ENCODE results near the gene ZNF473. TPM values are rescaled to one million over a fixed set of nuclear protein-coding genes. Genes with fewer than 3 reads are reported as not detected.

ZNF473 gene
- total RNA-seq, 1 donor from 2014 or later: 9.7 TPM

- no peak overlapping the region for H3K27ac Mint-ChIP-seq (ENCODE audit: unreplicated experiment)
- Histone ChIP-seq H3K27ac (ENCODE audit: low read depth, low read length) (no peak overlapping the region), H3K9ac (ENCODE audit: low read length) (no peak overlapping the region), H3K27me3 (ENCODE audit: insufficient read depth, low read length) (no peaks in the 10 kb centered on the region), H4K20me1 (ENCODE audit: insufficient read depth, low read length) (peaks cover 20% of the 10 kb centered on the region), H2AFZ (ENCODE audit: low read depth, low read length) (no peak overlapping the region), H3K9me3 (ENCODE audit: insufficient read depth, low read depth, low read length) (no peaks in the 10 kb centered on the region), H3K4me3 (ENCODE audit: insufficient read depth, low read depth, low read length) (no peak overlapping the region), H3K36me3 (ENCODE audit: insufficient read depth, low read length) (peaks cover 11% of the 10 kb centered on the region), H3K79me2 (ENCODE audit: insufficient read depth, low read length) (peaks cover 63% of the 10 kb centered on the region), H3K4me1 (ENCODE audit: insufficient read depth, low read length) (peaks cover 3% of the 10 kb centered on the region), H3K4me2 (ENCODE audit: low read length) (no peak overlapping the region)
- peaks cover 5% of the 10 kb centered on the region for H3K4me1 Mint-ChIP-seq (ENCODE audit: low read depth, unreplicated experiment)
- DNase-seq (ENCODE audit: low read depth) (no peak), FAIRE-seq (no peak)
- H3K9me3 Mint-ChIP-seq (ENCODE audit: unreplicated experiment): peaks cover 5% of the 10 kb centered on the region
- peaks cover 45% of the 10 kb centered on the region for H3K36me3 Mint-ChIP-seq (ENCODE audit: low read depth, unreplicated experiment)
- TF ChIP-seq EZH2 (IDR thresholded peaks at IDR 0.05; ENCODE audit: insufficient read depth, low read length): no peak
- no peak for TF ChIP-seq CTCF (IDR thresholded peaks at IDR 0.05; ENCODE audit: insufficient read depth, low read depth, low read length)
- H3K27me3 Mint-ChIP-seq (ENCODE audit: low read depth, unreplicated experiment): no peaks in the 10 kb centered on the region
- no peak overlapping the region for H3K4me3 Mint-ChIP-seq (ENCODE audit: unreplicated experiment)
Observed at GRCh38 chr19:50030937-50031336, 5.1 kb downstream of the ZNF473 start.

DNA sequence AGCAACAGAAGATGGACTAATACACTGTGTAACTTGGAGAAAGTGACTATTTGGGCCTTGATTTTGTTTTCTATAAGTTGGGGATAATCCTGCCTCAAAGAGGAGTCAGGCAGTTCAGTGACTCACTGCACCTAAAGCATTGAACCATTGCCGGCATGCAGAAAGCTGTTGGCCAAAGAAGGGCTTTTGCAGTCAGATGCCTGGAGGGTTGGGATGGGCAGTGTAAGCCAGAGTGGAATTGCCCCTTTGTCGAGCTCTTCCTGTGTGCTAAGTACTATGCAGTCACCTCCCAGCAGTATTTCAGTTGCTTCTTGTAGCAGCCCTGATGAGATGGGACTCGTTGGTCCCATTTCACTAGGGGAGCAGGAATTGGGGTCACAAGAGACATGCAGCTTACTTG lies 11.1 kb downstream of the ZNF473 start:
- no peak overlapping the region for H3K4me3 Mint-ChIP-seq (ENCODE audit: unreplicated experiment)
- FAIRE-seq: no peak

More for the DNA sequence above, 11.1 kb downstream of the ZNF473 start:
- H3K27me3 ChIP-seq (ENCODE audit: insufficient read depth, low read length): no peaks in the 10 kb centered on the region
- H3K9ac ChIP-seq (ENCODE audit: low read length): no peak overlapping the region
- no peaks in the 10 kb centered on the region for H3K4me1 ChIP-seq (ENCODE audit: insufficient read depth, low read length)
- H3K27me3 Mint-ChIP-seq (ENCODE audit: low read depth, unreplicated experiment): no peaks in the 10 kb centered on the region
- H4K20me1 ChIP-seq (ENCODE audit: insufficient read depth, low read length): peaks cover 5% of the 10 kb centered on the region
- H2AFZ ChIP-seq (ENCODE audit: low read depth, low read length): no peak overlapping the region
- no peak overlapping the region for H3K27ac Mint-ChIP-seq (ENCODE audit: unreplicated experiment)
- peaks cover 63% of the 10 kb centered on the region for H3K36me3 Mint-ChIP-seq (ENCODE audit: low read depth, unreplicated experiment)
- peaks cover 18% of the 10 kb centered on the region for H3K79me2 ChIP-seq (ENCODE audit: insufficient read depth, low read length)
- no peak overlapping the region for H3K4me2 ChIP-seq (ENCODE audit: low read length)
- TF ChIP-seq EZH2 (IDR thresholded peaks at IDR 0.05; ENCODE audit: insufficient read depth, low read length) (no peak), CTCF (IDR thresholded peaks at IDR 0.05; ENCODE audit: insufficient read depth, low read depth, low read length) (no peak)
- H3K9me3 ChIP-seq (ENCODE audit: insufficient read depth, low read depth, low read length): peaks cover 7% of the 10 kb centered on the region
- peaks cover 5% of the 10 kb centered on the region for H3K9me3 Mint-ChIP-seq (ENCODE audit: unreplicated experiment)
- peaks cover 31% of the 10 kb centered on the region for H3K36me3 ChIP-seq (ENCODE audit: insufficient read depth, low read length)
- no peak for DNase-seq (ENCODE audit: low read depth)
- H3K27ac ChIP-seq (ENCODE audit: low read depth, low read length): no peak overlapping the region
- no peak overlapping the region for H3K4me3 ChIP-seq (ENCODE audit: insufficient read depth, low read depth, low read length)
- no peaks in the 10 kb centered on the region for H3K4me1 Mint-ChIP-seq (ENCODE audit: low read depth, unreplicated experiment)
